GM21717 (cell line): ENCODE measurements around the gene TMEM154.

Experiments used
- ATAC-seq: cut with Tn5 transposase; IDR thresholded peaks from one replicate; pipeline ENCODE4 v1.9.1; 2021; ENCODE audit warnings: mild to moderate bottlenecking, moderate library complexity; ENCODE audit not compliant: unreplicated experiment

Gene TMEM154

GRCh38 chr4:152571296-152571695 lies 108.5 kb downstream of the TMEM154 start:
- no peak for ATAC-seq
